Breast epithelium (tissue), 4 donors: ENCODE data around the gene FAM114A1. TPM values are rescaled to one million over a fixed set of nuclear protein-coding genes. Genes with fewer than 3 reads are reported as not detected.

ENCODE experiments used
- DNase-seq, 2 donors: peaks; one replicate each; pipeline ENCODE4 v3.0.0-alpha.2; 2019; ENCODE audit warnings: low spot score in 2 of 2
- H3K27ac ChIP-seq, 2 donors: fragments of 200-600 bp; sonication (generic) in 1 of 2; one replicate each; pipeline ENCODE4 v1.5.1; 2016 to 2019; ENCODE audit warnings: mild to moderate bottlenecking in 1 of 2
- H3K27me3 ChIP-seq, 2 donors: fragments of 200-600 bp; sonication (generic) in 1 of 2; one replicate each; pipeline versions ENCODE4 v1.5.1 to v1.6.0; 2017 to 2019; ENCODE audit warnings: control low read depth in 1 of 2, mild to moderate bottlenecking in 1 of 2
- H3K36me3 ChIP-seq: fragments of 200-600 bp; one replicate; pipeline ENCODE4 v1.5.1; 2019
- H3K4me1 ChIP-seq, 2 donors: fragments of 200-600 bp; sonication (generic); one replicate each; pipeline ENCODE4 v1.5.1; 2016 to 2019; ENCODE audit warnings: control low read depth in 1 of 2
- H3K4me3 ChIP-seq, 3 donors: fragments of 200-600 bp; sonication (generic); 1 replicate in 2 of 3; 2 replicates in 1 of 3; pipeline ENCODE4 v1.5.1; 2016 to 2019; ENCODE audit warnings: mild to moderate bottlenecking in 3 of 3, moderate library complexity in 2 of 3
- H3K9me3 ChIP-seq, 2 donors: fragments of 200-600 bp; sonication (generic) in 1 of 2; one replicate each; pipeline ENCODE4 v1.5.1; 2016 to 2019; ENCODE audit warnings: control low read depth in 1 of 2
- CTCF ChIP-seq, 3 donors: fragments of 450-650 bp; IDR thresholded peaks; one replicate each; pipeline ENCODE4 v1.5.1; 2016 to 2017; ENCODE audit warnings: antibody characterized with exemption in 3 of 3, mild to moderate bottlenecking in 3 of 3, moderate library complexity in 3 of 3
- POLR2A ChIP-seq: fragments of 450-650 bp; IDR thresholded peaks from one replicate; pipeline ENCODE4 v1.6.1; 2016; ENCODE audit warnings: antibody characterized with exemption, mild to moderate bottlenecking, moderate library complexity
- POLR2AphosphoS5 ChIP-seq, 3 donors: sonication (generic); formaldehyde crosslinking; IDR thresholded peaks; one replicate each; pipeline ENCODE4 v1.6.1; 2017; ENCODE audit warnings: antibody characterized with exemption in 3 of 3
- intact Hi-C: fragments of 100-400 bp; cut with DNase I; formaldehyde crosslinking; loops from one replicate; pipeline ENCODE4 v1.15.1; 2023; ENCODE audit warnings: low total_unique reads
- total RNA-seq, 3 donors: library from RNA; depleted of rRNA; stranded (reverse); fragments of >200 nt; gene quantifications; one replicate each; pipeline ENCODE4 v1.1.0, GENCODE V29; 2016

FAM114A1 gene
- total RNA-seq, 3 donors from 2014 or later = 74.6 to 109 (median 85.9) TPM

GRCh38 chr4:38870098-38870808, 2.6 kb downstream of the FAM114A1 start:
- intact Hi-C loops = no loop called here
- peak overlapping the region; percentile 19 to 53 for H3K27ac ChIP-seq
- no peaks in the 10 kb centered on the region for H3K27me3 ChIP-seq
- H3K9me3 ChIP-seq = no peaks in the 10 kb centered on the region
- no peak overlapping the region for H3K4me3 ChIP-seq
- no peaks in the 10 kb centered on the region for H3K36me3 ChIP-seq
- no peak for DNase-seq
- H3K4me1 ChIP-seq = no peaks in the 10 kb centered on the region
- TF ChIP-seq POLR2A = no peak

- Histone ChIP-seq H3K4me1 (no peaks in the 10 kb centered on the region), H3K36me3 (no peaks in the 10 kb centered on the region), H3K4me3 (no peak overlapping the region), H3K27me3 (no peaks in the 10 kb centered on the region), H3K27ac (peak overlapping the region; percentile 76 to 84), H3K9me3 (no peaks in the 10 kb centered on the region)
- no peak for TF ChIP-seq CTCF (IDR thresholded peaks at IDR 0.05)
- TF ChIP-seq POLR2A = no peak
- no peak for TF ChIP-seq POLR2AphosphoS5 (IDR thresholded peaks at IDR 0.05)
- intact Hi-C loops = no loop called here
- DNase-seq = no peak
These were observed 4.0 kb downstream of the FAM114A1 start for GRCh38 chr4:38871593-38871992.

GRCh38 chr4:38872620-38873019, 5.0 kb downstream of the FAM114A1 start:
- H3K4me1 ChIP-seq = no peaks in the 10 kb centered on the region
- H3K9me3 ChIP-seq = no peaks in the 10 kb centered on the region
- H3K36me3 ChIP-seq = no peaks in the 10 kb centered on the region
- no peak overlapping the region for H3K4me3 ChIP-seq
- H3K27ac ChIP-seq = peak overlapping the region; percentile 76 to 84
- intact Hi-C loops = no loop called here
- no peaks in the 10 kb centered on the region for H3K27me3 ChIP-seq
- peak in 1 of 3 donors; percentile 13 for TF ChIP-seq POLR2AphosphoS5 (IDR thresholded peaks at IDR 0.05)
- TF ChIP-seq POLR2A = no peak
- peak in 1 of 2 donors; percentile 52 for DNase-seq

GRCh38 chr4:38873290-38873944, 5.8 kb downstream of the FAM114A1 start:
- Histone ChIP-seq H3K27ac (peak overlapping the region; percentile 76 to 84), H3K4me1 (no peaks in the 10 kb centered on the region), H3K27me3 (no peaks in the 10 kb centered on the region), H3K36me3 (no peaks in the 10 kb centered on the region), H3K9me3 (no peaks in the 10 kb centered on the region), H3K4me3 (no peak overlapping the region)
- DNase-seq = no peak
- TF ChIP-seq POLR2AphosphoS5 (IDR thresholded peaks at IDR 0.05) (no peak), POLR2A (no peak), CTCF (IDR thresholded peaks at IDR 0.05) (no peak)
- intact Hi-C loops = no loop called here

GRCh38 chr4:38876636-38877035, 9.0 kb downstream of the FAM114A1 start:
- intact Hi-C loops = loop anchor here (5.0 kb wide), 1 partner anchor 1521 kb away; no protein-coding TSS in a partner anchor

More at GRCh38 chr4:38876636-38877035, 9.0 kb downstream of the FAM114A1 start:
- Histone ChIP-seq H3K9me3 (no peaks in the 10 kb centered on the region), H3K36me3 (no peaks in the 10 kb centered on the region), H3K27me3 (no peaks in the 10 kb centered on the region), H3K4me3 (no peak overlapping the region), H3K27ac (no peak overlapping the region), H3K4me1 (no peaks in the 10 kb centered on the region)
- TF ChIP-seq CTCF (IDR thresholded peaks at IDR 0.05) = no peak
- no peak for TF ChIP-seq POLR2AphosphoS5 (IDR thresholded peaks at IDR 0.05)
- TF ChIP-seq POLR2A = no peak
- DNase-seq = no peak
